Measurements from ENCODE around the gene WNT4.

WNT4 gene

DNA sequence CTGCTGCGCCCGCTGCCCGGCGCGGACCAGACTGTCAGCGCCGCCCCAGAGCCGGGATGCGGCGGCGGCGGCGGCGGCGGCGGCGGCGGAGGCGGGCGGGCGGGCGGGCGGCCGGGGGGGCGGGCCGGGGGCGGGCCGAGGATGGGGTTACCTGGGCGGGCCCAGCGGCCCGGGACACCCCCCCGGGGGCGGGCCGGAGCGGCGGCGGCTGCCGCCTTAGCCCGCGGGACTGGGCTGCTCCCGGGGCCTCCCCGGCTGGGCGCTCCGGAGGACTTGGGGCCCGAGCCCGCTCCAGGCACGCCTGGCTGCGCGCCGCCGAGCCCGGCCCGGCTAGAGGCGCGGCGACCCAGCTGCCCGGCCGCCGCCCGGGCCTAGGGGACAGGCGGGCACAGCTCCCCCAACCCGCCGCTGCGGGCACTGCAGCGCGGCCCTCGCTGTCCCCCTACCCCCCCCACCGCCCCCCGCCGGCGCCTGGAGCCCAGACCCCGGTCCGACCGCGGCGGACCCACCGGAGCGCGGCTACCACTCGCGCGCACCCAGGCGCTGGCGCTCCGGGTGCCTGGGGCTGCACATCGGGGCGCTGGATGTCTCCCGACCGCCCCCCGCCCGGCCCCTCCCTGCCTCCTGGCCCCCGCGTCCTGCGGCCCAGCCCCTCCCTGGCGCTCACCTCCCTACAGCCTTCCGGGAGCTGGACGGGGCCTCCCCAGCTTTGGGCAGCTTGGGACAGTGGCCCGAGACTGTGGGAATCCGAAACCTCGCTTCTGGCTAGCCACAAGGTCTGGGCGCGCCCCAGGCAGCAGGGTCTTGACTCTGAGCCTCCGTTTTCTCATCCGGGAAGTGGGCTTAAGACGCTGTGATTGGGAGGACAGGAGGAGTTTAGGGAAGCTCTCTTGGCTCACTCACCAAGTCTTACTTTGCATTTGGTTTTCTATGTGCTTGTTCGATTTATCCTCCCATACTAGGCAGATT lies at the start of gene WNT4:
WNT4 (minus strand) TSS at position 33 of the 969 bp plus-strand sequence. CDS start 175 bp downstream, outside the sequence.
- DNase-seq, result peak; percentile 23

DNA sequence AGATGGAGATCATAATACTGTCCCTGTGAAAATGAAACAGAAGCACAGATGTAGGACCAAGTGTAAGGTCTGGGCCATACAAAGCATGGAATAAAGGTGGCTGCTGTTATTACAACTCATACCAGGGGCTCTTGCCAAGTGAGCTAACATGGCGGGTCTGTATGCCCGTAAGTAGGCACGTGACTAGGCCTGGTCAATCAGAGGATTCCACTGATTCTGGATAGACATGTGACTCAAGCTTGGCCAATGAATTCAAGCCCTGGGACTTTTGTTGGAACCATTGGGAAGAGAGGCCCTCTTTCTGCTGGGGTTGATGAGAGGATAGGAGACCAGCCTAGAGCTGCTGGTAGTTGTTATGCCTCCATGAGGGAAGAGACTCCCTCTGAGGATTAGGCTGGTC lies 47.8 kb upstream of the WNT4 start:
- DNase-seq, result no peak

DNA sequence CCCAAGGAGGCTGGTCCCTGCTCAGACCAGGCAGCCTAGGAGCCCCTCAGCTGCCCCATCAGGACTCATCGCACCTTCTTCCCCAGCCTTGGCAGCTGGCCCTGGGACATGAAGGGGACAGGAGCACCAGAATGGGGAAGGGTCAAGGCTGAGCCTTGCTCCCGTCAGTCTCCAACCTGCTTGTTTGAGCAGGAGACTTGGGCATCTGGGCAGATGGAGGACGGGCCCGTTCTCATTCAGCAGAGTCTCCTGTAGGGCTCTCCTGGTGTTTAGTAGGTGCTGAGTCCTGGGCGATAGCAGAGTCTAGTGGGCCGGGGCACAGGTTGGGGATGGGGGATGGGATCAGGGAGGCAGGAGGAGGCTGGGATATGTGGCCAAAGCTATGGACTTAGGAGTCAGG lies 47.4 kb upstream of the WNT4 start:
- DNase-seq, result no peak

DNA sequence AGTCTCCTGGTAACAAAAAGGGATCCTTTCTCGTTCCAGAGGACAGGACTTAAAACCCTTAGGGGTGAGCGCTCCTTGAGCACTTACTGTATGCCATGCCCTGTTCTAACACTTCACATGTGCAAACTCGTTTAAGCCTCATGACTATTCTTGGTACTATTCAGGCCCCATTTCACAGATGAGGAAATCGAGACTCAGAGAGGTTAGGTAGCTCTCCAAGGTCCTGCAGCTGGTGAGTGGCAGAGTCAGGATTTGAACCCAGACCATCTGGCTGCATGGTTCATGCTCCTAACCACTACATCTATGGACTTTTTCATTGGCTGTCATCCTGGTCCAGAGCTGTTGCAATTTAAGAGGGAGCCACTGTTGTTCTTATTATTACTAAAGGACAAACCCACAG lies 46.7 kb upstream of the WNT4 start:
- DNase-seq, result no peak

DNA sequence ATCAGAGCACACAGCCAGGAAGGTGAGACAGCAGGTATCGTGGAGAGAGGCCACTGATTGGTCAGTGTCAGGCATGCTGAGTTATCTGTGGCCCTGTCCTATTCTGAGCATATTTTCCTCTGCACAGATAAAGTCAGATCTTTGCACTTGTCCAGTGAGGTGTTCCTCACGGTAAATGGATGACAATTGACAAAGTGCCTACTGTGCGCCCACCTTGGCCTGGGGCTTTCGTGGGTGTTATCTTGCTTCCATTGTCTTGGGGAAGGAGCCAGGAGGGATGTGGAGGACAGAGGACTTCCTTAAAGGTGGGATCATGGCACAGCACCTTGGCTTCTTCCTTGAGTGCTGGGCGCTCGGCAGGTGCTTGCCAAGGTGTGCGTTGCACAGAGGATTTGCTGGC lies 46.0 kb upstream of the WNT4 start:
- no peak for DNase-seq

GRCh38 chr1:22188436-22188835 lies 45.5 kb upstream of the WNT4 start:
- no peak for DNase-seq

DNA sequence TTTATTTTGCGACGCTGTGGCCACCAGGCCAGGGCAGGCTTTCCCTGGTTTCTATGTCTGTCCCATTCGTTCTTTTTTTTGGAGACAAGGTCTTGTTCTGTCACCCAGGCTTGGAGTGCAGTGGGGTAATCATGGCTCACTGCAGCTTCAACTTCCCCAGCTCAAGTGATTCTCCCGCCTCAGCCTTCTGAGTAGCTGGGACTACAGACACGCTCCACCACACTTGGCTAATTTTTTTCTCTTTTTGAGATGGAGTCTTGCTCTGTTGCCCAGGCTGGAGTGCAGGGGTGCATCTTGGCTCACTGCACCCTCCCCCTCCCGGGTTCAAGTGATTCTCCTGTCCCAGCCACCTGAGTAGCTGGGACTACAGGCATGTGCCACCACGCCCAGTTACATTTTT lies 43.4 kb upstream of the WNT4 start:
- DNase-seq, result no peak

GRCh38 chr1:22184892-22185612 lies 42.2 kb upstream of the WNT4 start:
- DNase-seq, result peak; percentile 16

DNA sequence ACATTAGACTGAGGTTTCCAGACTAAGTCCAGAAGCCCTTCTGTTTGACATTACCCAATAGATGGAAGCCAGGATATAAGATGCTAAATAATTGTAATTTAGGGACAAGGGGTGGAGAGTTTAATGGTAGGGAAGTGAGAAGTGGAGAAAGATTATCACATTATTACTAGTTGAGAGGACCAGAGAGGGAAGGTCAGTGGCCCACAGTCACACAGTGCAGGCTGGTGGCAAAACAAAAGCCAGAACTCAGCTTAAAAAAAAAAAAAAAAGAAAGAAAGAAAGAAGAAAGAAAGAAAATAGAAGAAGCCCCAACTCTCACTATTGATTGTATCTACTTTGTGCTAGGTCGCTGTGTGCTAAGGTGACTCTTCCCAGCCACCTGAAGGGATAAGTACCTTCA lies 41.6 kb upstream of the WNT4 start:
- DNase-seq, result no peak

GRCh38 chr1:22182715-22183114 lies 39.8 kb upstream of the WNT4 start:
- DNase-seq, result no peak

DNA sequence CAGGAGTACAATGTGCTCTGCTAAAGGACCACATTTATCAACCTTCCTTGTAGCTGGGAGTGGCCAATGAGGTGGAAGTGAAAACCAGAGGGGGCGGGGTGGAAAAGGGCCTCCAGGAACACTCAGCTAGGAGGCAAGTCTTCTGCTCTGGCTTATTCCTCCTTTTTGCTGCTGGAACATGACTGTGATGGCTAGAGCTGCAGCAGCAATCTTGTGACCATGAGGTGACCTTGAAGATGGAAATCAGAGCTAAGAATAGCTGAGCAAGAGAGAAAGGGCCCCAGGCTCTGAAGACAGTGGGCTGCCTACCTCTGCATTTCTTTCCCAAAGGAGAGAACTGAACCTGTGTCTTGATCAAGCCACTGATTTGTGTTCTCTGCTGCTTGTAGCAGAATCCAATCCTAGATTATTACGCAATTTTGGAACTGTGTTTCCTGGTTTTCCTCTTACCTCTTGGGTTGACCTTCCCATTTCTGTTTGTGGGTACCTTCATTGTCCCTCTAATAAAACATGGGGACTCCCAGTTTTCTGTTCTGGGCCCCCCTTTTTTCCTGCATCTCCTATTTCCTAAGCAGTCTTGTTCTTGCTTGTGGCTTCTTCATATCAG lies 36.4 kb upstream of the WNT4 start:
- DNase-seq, result no peak

- DNase-seq, result no peak
Measured at GRCh38 chr1:22177354-22178003, 34.6 kb upstream of the WNT4 start.

GRCh38 chr1:22176258-22176657 lies 33.4 kb upstream of the WNT4 start:
- DNase-seq, result no peak

DNA sequence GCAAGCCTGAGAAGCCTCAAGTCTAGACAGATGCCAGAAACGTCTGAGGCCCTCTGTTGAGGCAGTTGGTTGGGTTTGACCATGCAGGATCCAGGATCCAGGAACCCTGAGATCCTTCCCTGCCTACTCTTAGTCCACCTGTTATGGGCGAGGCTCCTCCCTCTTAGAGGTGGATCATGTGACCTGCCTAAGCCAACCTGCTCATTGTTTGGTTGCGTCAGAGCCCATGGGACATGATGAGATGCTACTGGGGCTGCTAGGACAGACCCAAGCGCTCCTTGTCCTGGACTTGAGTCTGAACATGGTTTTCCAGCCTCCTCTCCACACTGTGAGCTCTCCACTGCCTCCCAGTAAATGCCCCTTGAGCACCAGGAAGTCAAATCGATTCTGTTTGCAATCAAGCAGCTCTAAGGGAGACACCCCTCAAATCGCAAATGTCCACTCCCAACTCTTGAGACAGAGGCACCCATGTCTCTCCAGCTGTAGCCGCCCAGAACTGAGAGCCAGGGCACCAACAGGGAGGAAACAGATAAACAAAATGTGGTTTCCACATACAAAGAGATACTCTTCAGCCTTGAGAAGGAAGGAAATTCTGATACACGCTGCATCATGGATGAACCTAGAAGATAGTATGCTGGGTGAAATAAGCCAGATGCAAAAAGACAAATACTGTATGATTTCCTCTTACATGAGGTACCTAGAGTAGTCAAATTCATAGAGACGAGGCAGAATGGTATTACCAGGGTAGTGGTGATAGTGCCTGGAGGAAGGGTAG lies 31.7 kb upstream of the WNT4 start:
- DNase-seq, result no peak

DNA sequence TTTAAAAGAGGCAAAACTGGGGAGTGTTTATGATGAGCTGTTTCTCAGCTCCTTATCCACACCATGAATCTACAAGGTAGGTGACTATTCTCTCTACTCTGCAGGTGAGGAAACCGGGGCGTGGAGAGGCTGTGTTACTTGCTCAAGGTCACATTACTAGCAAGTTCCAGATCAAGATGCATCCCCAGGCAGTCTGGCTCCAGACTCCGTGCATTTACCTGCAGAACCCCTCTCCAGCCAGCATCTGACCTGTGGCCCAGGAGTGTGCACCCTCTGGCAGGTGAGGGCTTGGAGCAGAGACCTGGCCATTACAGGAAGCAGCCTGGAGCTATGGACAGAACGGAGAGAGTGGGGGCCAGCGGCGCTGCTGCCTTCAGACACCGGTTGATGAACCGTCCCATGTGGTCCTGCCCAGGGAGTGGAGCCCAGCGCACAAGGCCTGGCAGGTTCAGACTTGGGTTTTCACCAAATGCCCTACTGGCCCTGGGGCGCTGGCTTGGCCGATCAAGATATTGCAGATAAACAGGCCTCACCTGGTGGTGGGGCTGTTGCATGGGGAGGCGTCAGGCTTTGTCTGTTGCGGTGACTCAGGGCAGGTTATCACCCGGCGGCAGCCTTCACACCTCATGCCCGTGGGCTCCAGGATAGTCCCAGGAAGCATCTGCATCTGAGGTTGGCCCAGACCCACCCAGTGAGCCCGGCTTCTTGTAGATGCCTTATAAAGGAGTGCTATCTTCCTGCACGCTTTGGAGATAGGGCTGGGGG lies 29.2 kb upstream of the WNT4 start:
- DNase-seq, result no peak

- no peak for DNase-seq
Measured at GRCh38 chr1:22169816-22170215, 26.9 kb upstream of the WNT4 start.

DNA sequence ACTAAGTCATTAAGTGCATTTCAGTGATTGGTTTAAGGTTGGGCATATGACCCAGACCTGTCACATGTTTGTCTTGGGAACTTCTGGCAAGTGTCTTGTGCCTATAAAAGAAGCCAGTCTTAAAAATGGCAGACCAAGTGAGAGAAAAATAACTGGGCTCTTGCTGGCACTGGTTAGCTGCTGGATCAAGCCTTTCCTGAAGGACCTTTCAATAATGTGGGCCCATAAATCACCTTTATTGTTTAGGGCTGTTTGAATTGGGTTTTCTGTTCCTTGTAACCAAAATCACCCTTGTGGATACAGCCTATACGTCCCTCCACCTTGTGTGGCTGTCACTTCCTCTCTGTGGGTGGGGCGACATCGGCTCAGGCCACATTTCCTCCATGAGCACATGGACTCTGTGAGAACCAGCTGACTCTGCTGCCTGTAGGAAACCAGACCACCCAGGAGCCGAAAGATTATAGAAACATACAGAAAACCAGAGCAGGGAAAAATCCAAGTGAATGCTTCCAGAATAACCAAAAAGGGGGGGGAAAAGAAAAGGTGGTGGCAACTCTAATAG lies 25.6 kb upstream of the WNT4 start:
- DNase-seq, result no peak

DNA sequence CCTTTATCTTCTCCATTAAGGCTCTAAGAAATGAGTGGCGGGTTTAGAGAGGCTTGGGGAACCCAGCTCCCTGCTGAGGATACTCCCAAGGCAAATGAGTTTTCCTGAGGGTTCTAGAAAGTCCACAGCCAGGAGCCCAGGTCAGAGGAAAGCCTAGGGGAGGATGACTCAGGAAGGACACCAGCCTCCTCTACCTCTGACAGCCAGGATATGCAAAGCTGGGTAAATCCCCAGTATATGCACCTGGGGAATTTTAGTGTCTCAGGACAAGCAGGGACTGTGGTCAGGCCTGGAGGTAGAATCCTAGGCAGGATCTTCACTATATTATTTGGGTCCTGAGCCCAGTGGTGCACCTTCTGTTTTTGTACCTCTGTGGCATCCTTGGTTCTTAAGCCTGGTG lies 23.5 kb upstream of the WNT4 start:
- DNase-seq, result no peak

DNA sequence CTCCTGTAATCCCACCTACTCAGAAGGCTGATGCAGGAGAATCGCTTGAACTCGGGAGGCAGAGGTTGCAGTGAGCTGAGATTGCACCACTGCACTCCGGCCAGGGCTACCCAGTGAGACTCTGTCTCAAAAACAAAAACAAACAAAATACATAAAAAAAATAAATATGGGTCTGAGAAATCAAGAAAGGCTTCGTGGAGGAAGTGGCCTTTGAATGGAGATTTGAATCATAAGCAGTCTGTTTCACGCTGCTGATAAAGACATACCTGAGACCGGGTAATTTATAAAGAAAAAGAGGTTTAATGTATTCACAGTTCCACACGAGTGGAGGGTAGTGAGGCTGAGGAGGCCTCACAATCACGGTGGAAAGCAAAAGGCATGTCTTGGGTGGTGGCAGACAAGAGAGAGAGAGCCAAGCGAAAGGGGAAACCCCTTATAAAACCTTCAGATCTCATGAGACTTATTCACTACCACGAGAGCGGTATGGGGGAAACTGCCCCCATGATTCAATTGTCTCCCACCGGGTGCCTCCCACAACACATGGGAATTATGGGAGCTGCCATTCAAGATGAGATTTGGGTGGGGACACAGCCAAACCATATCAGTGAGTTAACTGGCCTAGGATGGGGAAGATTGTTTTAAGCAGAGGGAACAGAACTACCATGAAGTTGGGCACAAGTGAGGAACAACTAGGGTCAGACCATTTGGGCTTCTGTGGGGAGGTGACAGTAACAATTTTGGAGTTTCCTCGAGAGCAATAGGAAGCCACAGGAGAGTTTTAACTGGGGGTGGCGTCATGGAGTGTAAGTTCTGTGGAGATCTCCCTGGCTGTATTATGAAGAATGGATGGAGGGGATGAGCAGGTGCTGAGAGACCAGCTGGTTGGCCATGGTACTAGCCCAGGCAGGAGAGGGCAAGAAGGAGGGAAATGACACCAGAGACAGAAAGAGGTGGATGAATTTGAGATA lies 22.2 kb upstream of the WNT4 start:
- DNase-seq, result no peak

GRCh38 chr1:22163564-22163963 lies 20.7 kb upstream of the WNT4 start:
- no peak for DNase-seq

All from fibroblast of skin of right quadriceps (primary cell).